CD1c-positive myeloid dendritic cell (primary cell): ENCODE measurements around the gene PTN.

Experiments
- DNase-seq: peaks from one replicate; pipeline ENCODE4 v3.0.0-alpha.2; 2016; ENCODE audit errors: extremely low spot score

PTN gene

GRCh38 chr7:137343281-137343841 lies at the start of gene PTN:
Gene PTN (minus strand): TSS chr7:137343733. CDS start chr7:137254973, 88,760 bp downstream.
- no peak for DNase-seq

GRCh38 chr7:137390076-137390475 lies 46.5 kb upstream of the PTN start:
- DNase-seq, result no peak

- DNase-seq, result no peak
Observed at GRCh38 chr7:137388916-137389315, 45.4 kb upstream of the PTN start.

- DNase-seq, result no peak
Observed at GRCh38 chr7:137386966-137387365, 43.4 kb upstream of the PTN start.

GRCh38 chr7:137381045-137381444 lies 37.5 kb upstream of the PTN start:
- DNase-seq, result no peak

- DNase-seq, result no peak
Observed at GRCh38 chr7:137373507-137373906, 30.0 kb upstream of the PTN start.

- DNase-seq, result no peak
Observed at GRCh38 chr7:137371616-137372015, 28.1 kb upstream of the PTN start.

GRCh38 chr7:137366995-137367394 lies 23.5 kb upstream of the PTN start:
- DNase-seq, result no peak

GRCh38 chr7:137363683-137364082 lies 20.1 kb upstream of the PTN start:
- DNase-seq, result no peak

GRCh38 chr7:137360087-137360679 lies 16.6 kb upstream of the PTN start:
- DNase-seq, result no peak

GRCh38 chr7:137354961-137355360 lies 11.4 kb upstream of the PTN start:
- DNase-seq, result no peak

- DNase-seq, result no peak
Observed at GRCh38 chr7:137354396-137354795, 10.9 kb upstream of the PTN start.

GRCh38 chr7:137351941-137352340 lies 8.4 kb upstream of the PTN start:
- no peak for DNase-seq

- no peak for DNase-seq
Observed at GRCh38 chr7:137345799-137346449, 2.4 kb upstream of the PTN start.

GRCh38 chr7:137342828-137343261 lies 688 bp downstream of the PTN start:
- DNase-seq, result no peak

GRCh38 chr7:137342265-137342664 lies 1.3 kb downstream of the PTN start:
- no peak for DNase-seq

- no peak for DNase-seq
Observed at GRCh38 chr7:137337902-137338301, 5.6 kb downstream of the PTN start.

GRCh38 chr7:137335814-137336213 lies 7.7 kb downstream of the PTN start:
- no peak for DNase-seq

- DNase-seq, result no peak
Observed at GRCh38 chr7:137331378-137331777, 12.2 kb downstream of the PTN start.

GRCh38 chr7:137329411-137329810 lies 14.1 kb downstream of the PTN start:
- DNase-seq, result no peak

- DNase-seq, result no peak
Observed at GRCh38 chr7:137328373-137329120, 15.0 kb downstream of the PTN start.

- no peak for DNase-seq
Observed at GRCh38 chr7:137325927-137326326, 17.6 kb downstream of the PTN start.
